ENCODE measurements around the gene NUDT13. TPM values are rescaled to one million over a fixed set of nuclear protein-coding genes. Genes with fewer than 3 reads are reported as not detected.

Gene NUDT13
- total and polyA plus RNA-seq, 9 of the 15 experiments (the other 6 are each of a cell fraction or from before 2014, with no cell fraction given), result 4.7 to 11.1 (median 5.6) TPM

GRCh38 chr10:73110345-73110849 lies at the start of gene NUDT13 (continued):
- TF ChIP-seq SRSF9 (IDR thresholded peaks at IDR 0.05; ENCODE audit: borderline replicate concordance, low read depth, low read length), result no peak
- no peak for TF ChIP-seq ZNF318 (IDR thresholded peaks at IDR 0.05; ENCODE audit: borderline replicate concordance in 1 of 2, low read depth in 1 of 2)
- TF ChIP-seq SREBF1 (IDR thresholded peaks at IDR 0.05; ENCODE audit: borderline replicate concordance, low read depth, low read length), result no peak
- no peak for TF ChIP-seq HDAC8 (tag; IDR thresholded peaks at IDR 0.05)
- TF ChIP-seq ZNF639 (CRISPR knock-in tag; conservative IDR thresholded peaks at IDR 0.05 in 1 of 2, IDR thresholded peaks at IDR 0.05 in 1 of 2), result peak in 1 of 2 experiments; percentile 82; a peak in 2 of 4 replicates
- no peak for TF ChIP-seq SMC3 (conservative IDR thresholded peaks at IDR 0.05; ENCODE audit: insufficient read depth, low read depth, low read length)
- TF ChIP-seq GMEB1 (CRISPR knock-in tag; IDR thresholded peaks at IDR 0.05), result peak; percentile 77
- peak; percentile 73 for TF ChIP-seq CXXC5 (CRISPR knock-in tag; IDR thresholded peaks at IDR 0.05)
- TF ChIP-seq ZNF175 (CRISPR knock-in tag; IDR thresholded peaks at IDR 0.05; ENCODE audit: low read depth), result peak; percentile 84; the same call in 1 of the 2 replicates
- peak; percentile 56; the same call in 1 of the 2 replicates for TF ChIP-seq JUN (IDR thresholded peaks at IDR 0.05; ENCODE audit: borderline replicate concordance, low read depth, low read length)
- TF ChIP-seq JUN (CRISPR knock-in tag; IDR thresholded peaks at IDR 0.05; ENCODE audit: borderline replicate concordance), result no peak
- no peak for TF ChIP-seq ATF1 (CRISPR knock-in tag; IDR thresholded peaks at IDR 0.05)
- TF ChIP-seq ATF1 (tag; IDR thresholded peaks at IDR 0.05), result peak; percentile 56

Measured in K562 (cell line).